GM12891 (cell line): ENCODE data around the gene UQCC3.

Source experiments
- POLR2A ChIP-seq: IDR thresholded peaks from 2 replicates; pipeline ENCODE4 v1.6.1; 2011; ENCODE audit warnings: low read depth, low read length, control low read depth
- TAF1 ChIP-seq: IDR thresholded peaks from 2 replicates; pipeline ENCODE4 v1.6.1; 2011; ENCODE audit warnings: low read depth, low read length, control low read depth

DNA sequence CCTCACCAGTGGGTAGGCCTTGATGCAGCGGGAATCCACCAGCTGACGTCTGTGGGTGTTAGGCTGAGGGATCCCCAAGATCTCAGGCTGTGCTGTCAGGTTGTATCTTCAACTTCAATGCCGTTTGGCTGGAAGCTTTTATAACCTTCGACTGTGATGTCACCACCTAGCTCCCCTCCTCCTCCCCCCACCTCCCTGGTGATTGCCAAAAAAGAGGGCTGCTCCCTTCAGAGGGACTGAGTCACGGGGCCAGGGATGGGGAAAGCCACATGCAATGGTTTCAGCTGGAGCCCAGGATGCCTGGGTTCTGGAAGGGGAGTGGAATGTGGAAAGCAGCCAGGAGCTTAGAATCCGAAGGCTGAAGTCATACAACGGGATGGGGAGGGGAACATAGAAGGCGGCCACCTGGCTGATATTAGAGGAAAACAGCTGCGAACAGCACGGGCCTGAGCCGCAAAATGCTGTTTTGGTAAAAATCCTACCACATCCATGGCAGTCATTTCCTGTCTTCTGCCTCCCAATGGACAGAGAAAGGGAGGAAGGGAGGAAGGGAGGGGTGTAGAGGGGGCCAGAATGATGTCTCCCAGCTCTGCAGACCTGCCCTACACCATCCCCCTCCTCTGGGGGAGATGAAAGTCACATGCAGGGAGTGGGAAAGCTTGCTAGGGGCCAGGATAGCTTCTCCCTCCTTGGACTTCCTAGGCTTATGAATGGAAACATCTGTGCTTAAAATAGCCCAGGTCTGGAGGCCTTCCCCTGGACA lies 18.1 kb downstream of the UQCC3 start, which contains the start of gene LRRN4CL:
- no peak for TF ChIP-seq POLR2A
- TF ChIP-seq TAF1, result no peak
